Breast epithelium (tissue), 4 donors: Measurements from ENCODE around the gene CSNK2A2. TPM values are rescaled to one million over a fixed set of nuclear protein-coding genes. Genes with fewer than 3 reads are reported as not detected.

ENCODE experiments used
- DNase-seq, 2 donors: peaks; one replicate each; pipeline ENCODE4 v3.0.0-alpha.2; 2019; ENCODE audit warnings: low spot score in 2 of 2
- H3K27ac ChIP-seq, 2 donors: fragments of 200-600 bp; sonication (generic) in 1 of 2; one replicate each; pipeline ENCODE4 v1.5.1; 2016 to 2019; ENCODE audit warnings: mild to moderate bottlenecking in 1 of 2
- H3K27me3 ChIP-seq, 2 donors: fragments of 200-600 bp; sonication (generic) in 1 of 2; one replicate each; pipeline versions ENCODE4 v1.5.1 to v1.6.0; 2017 to 2019; ENCODE audit warnings: control low read depth in 1 of 2, mild to moderate bottlenecking in 1 of 2
- H3K36me3 ChIP-seq: fragments of 200-600 bp; one replicate; pipeline ENCODE4 v1.5.1; 2019
- H3K4me1 ChIP-seq, 2 donors: fragments of 200-600 bp; sonication (generic); one replicate each; pipeline ENCODE4 v1.5.1; 2016 to 2019; ENCODE audit warnings: control low read depth in 1 of 2
- H3K4me3 ChIP-seq, 3 donors: fragments of 200-600 bp; sonication (generic); 1 replicate in 2 of 3; 2 replicates in 1 of 3; pipeline ENCODE4 v1.5.1; 2016 to 2019; ENCODE audit warnings: mild to moderate bottlenecking in 3 of 3, moderate library complexity in 2 of 3
- H3K9me3 ChIP-seq, 2 donors: fragments of 200-600 bp; sonication (generic) in 1 of 2; one replicate each; pipeline ENCODE4 v1.5.1; 2016 to 2019; ENCODE audit warnings: control low read depth in 1 of 2
- CTCF ChIP-seq, 3 donors: fragments of 450-650 bp; IDR thresholded peaks; one replicate each; pipeline ENCODE4 v1.5.1; 2016 to 2017; ENCODE audit warnings: antibody characterized with exemption in 3 of 3, mild to moderate bottlenecking in 3 of 3, moderate library complexity in 3 of 3
- POLR2A ChIP-seq: fragments of 450-650 bp; IDR thresholded peaks from one replicate; pipeline ENCODE4 v1.6.1; 2016; ENCODE audit warnings: antibody characterized with exemption, mild to moderate bottlenecking, moderate library complexity
- POLR2AphosphoS5 ChIP-seq, 3 donors: sonication (generic); formaldehyde crosslinking; IDR thresholded peaks; one replicate each; pipeline ENCODE4 v1.6.1; 2017; ENCODE audit warnings: antibody characterized with exemption in 3 of 3
- intact Hi-C: fragments of 100-400 bp; cut with DNase I; formaldehyde crosslinking; loops from one replicate; pipeline ENCODE4 v1.15.1; 2023; ENCODE audit warnings: low total_unique reads
- total RNA-seq, 3 donors: library from RNA; depleted of rRNA; stranded (reverse); fragments of >200 nt; gene quantifications; one replicate each; pipeline ENCODE4 v1.1.0, GENCODE V29; 2016

CSNK2A2 gene
- total RNA-seq, 3 donors from 2014 or later: 25.6 to 47.7 (median 29.4) TPM

DNA sequence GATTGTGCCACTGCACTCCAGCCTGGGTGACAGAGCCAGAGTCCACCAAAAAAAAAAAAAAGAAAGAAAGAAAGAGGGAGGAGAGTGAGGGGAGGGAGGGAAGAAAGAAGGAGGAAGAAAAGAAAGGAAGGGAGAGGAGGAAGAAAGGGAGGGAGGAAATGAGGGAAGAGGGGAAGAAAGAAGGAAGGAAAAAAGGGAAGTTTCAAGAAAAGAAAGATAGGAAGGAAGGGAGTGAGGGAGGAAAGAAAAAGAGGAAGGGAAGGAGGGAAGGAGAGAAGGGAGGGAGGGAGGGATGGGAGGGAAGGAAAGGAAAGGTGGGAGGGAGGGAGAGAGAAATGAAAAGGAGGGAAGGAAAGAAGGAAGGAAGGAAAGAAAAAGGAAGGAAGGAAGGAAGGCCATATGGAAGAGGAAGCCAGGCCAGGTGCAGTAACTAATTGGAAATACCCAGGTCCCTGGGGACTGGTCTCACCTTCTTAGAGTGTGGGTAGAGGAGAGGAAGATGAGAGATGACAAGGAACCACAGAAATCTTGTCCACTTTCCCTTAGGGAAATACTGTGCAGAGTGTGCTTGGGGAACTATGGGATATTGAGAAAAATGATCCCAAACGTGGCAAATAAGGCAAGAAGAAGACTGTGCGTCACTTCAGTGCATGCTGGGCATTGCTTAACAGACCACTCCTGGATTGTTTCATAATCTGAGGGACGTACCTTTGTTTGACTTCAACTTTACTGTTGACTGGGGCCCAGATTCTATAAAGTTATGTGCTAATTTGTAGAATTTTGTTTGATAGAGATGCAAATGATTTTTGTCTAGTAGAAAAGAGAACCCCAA is 15.1 kb upstream of the CSNK2A2 start:
- Histone ChIP-seq H3K36me3 (no peaks in the 10 kb centered on the region), H3K27ac (no peak overlapping the region), H3K4me1 (no peaks in the 10 kb centered on the region), H3K4me3 (no peak overlapping the region), H3K27me3 (no peaks in the 10 kb centered on the region), H3K9me3 (peaks cover 0 to 5% of the 10 kb centered on the region in 2 donors)
- DNase-seq: no peak
- intact Hi-C loops: no loop called here
- no peak for TF ChIP-seq CTCF (IDR thresholded peaks at IDR 0.05)
- TF ChIP-seq POLR2A: no peak
- no peak for TF ChIP-seq POLR2AphosphoS5 (IDR thresholded peaks at IDR 0.05)

DNA sequence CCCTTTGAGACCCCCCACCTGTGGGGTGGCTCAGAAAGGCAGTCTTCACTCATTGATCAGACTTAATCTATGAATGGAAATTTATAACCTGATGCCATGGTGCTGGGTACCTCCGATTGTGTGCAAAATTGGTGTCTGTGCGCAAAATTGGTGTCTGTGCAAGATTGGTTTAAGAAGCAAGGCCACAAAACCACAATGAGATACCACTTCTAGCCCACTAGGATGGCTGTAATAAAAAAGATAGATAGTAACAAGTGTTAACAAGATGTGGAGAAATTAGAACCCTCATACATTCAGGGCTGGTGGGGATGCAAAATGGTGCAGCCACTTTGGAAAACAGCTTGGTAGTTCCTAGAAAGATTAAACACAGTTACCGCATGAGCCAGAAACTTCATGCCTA is 13.9 kb upstream of the CSNK2A2 start:
- no peaks in the 10 kb centered on the region for H3K4me1 ChIP-seq
- H3K9me3 ChIP-seq: peaks cover 0 to under 1% of the 10 kb centered on the region in 2 donors
- H3K27ac ChIP-seq: no peak overlapping the region
- no peak for TF ChIP-seq CTCF (IDR thresholded peaks at IDR 0.05)
- no peak for TF ChIP-seq POLR2A
- no peak for TF ChIP-seq POLR2AphosphoS5 (IDR thresholded peaks at IDR 0.05)
- H3K27me3 ChIP-seq: no peaks in the 10 kb centered on the region
- intact Hi-C loops: no loop called here
- DNase-seq: no peak
- no peaks in the 10 kb centered on the region for H3K36me3 ChIP-seq
- H3K4me3 ChIP-seq: no peak overlapping the region

- H3K9me3 ChIP-seq: no peaks in the 10 kb centered on the region
- no peak for TF ChIP-seq POLR2A
- no peak for TF ChIP-seq POLR2AphosphoS5 (IDR thresholded peaks at IDR 0.05)
- H3K27me3 ChIP-seq: no peaks in the 10 kb centered on the region
- no peak overlapping the region for H3K27ac ChIP-seq
- no peak overlapping the region for H3K4me3 ChIP-seq
- no peak for DNase-seq
- intact Hi-C loops: no loop called here
- H3K36me3 ChIP-seq: no peaks in the 10 kb centered on the region
- no peaks in the 10 kb centered on the region for H3K4me1 ChIP-seq
Observed at GRCh38 chr16:58211245-58211644, 13.3 kb upstream of the CSNK2A2 start.

- intact Hi-C loops: no loop called here
- TF ChIP-seq CTCF (IDR thresholded peaks at IDR 0.05): no peak
- no peak for TF ChIP-seq POLR2A
- Histone ChIP-seq H3K9me3 (no peaks in the 10 kb centered on the region), H3K4me3 (no peak overlapping the region), H3K27me3 (no peaks in the 10 kb centered on the region), H3K27ac (no peak overlapping the region), H3K36me3 (no peaks in the 10 kb centered on the region), H3K4me1 (no peaks in the 10 kb centered on the region)
- DNase-seq: peak in 1 of 2 donors; percentile 21
Observed at GRCh38 chr16:58205276-58206036, 7.5 kb upstream of the CSNK2A2 start.

- intact Hi-C loops: no loop called here
- Histone ChIP-seq H3K4me1 (peaks cover 7 to 9% of the 10 kb centered on the region in 2 donors), H3K27me3 (no peaks in the 10 kb centered on the region), H3K4me3 (no peak overlapping the region), H3K36me3 (no peaks in the 10 kb centered on the region), H3K9me3 (no peaks in the 10 kb centered on the region), H3K27ac (no peak overlapping the region)
- no peak for DNase-seq
- TF ChIP-seq POLR2AphosphoS5 (IDR thresholded peaks at IDR 0.05): no peak
- no peak for TF ChIP-seq CTCF (IDR thresholded peaks at IDR 0.05)
- no peak for TF ChIP-seq POLR2A
Observed at GRCh38 chr16:58201163-58201562, 3.3 kb upstream of the CSNK2A2 start.
